ENCODE measurements around the gene CFAP43. TPM values are rescaled to one million over a fixed set of nuclear protein-coding genes. Genes with fewer than 3 reads are reported as not detected.

The CFAP43 gene
- total and polyA plus RNA-seq, 7 donors = 0.22 to 0.83 (median 0.55) TPM; not detected in 1

DNA sequence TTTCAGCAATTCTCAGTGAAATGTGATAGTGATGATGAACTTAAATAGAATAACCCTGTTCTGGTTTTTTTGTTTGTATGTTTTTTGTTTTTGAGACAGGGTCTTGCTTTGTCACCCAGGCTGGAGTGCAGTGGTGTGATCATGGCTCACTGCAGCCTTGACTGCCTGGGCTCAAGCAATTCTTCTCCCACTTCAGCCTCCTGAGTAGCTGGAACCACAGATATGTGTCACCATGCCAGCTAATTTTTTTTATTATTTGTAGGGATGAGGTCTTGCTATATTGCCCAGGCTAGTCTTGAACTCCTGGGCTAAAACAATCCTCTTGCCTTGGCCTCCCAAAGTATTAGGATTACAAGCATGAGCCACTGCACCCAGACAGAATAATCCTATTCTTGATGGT, 132.2 kb downstream of the CFAP43 start:
- H3K4me1 ChIP-seq = no peaks in the 10 kb centered on the region
- no peaks in the 10 kb centered on the region for H3K27me3 ChIP-seq
- TF ChIP-seq POLR2A (IDR thresholded peaks at IDR 0.05) = no peak
- TF ChIP-seq POLR2AphosphoS5 (IDR thresholded peaks at IDR 0.05) = no peak
- TF ChIP-seq EP300 (IDR thresholded peaks at IDR 0.05) = no peak
- TF ChIP-seq, protein P1, sequence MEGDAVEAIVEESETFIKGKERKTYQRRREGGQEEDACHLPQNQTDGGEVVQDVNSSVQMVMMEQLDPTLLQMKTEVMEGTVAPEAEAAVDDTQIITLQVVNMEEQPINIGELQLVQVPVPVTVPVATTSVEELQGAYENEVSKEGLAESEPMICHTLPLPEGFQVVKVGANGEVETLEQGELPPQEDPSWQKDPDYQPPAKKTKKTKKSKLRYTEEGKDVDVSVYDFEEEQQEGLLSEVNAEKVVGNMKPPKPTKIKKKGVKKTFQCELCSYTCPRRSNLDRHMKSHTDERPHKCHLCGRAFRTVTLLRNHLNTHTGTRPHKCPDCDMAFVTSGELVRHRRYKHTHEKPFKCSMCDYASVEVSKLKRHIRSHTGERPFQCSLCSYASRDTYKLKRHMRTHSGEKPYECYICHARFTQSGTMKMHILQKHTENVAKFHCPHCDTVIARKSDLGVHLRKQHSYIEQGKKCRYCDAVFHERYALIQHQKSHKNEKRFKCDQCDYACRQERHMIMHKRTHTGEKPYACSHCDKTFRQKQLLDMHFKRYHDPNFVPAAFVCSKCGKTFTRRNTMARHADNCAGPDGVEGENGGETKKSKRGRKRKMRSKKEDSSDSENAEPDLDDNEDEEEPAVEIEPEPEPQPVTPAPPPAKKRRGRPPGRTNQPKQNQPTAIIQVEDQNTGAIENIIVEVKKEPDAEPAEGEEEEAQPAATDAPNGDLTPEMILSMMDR (IDR thresholded peaks at IDR 0.05) = no peak
- H3K36me3 ChIP-seq = no peaks in the 10 kb centered on the region
- DNase-seq = no peak
- intact Hi-C loops (cut with DNase I) = no loop called here
- no peak overlapping the region for H3K4me3 ChIP-seq
- H3K9me3 ChIP-seq = no peaks in the 10 kb centered on the region
- H3K27ac ChIP-seq = no peak overlapping the region

DNA sequence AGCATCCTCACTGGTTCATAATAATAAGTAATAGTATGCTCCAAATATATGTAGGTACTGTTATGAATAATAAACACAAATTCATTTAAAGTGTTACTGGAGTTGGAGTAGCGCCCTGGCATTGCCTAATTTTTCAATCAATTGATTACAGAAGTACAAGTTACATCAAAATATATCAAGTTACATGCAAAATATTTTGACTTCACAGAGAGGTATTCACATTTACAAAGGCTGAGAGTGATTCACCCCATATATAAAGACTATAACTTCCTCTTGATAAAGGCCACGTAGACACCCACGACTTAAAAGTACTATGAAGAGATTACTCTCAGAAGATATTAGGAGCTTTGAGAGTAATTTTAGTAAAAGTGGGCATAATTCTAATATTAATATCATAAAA, 132.9 kb downstream of the CFAP43 start:
- TF ChIP-seq POLR2AphosphoS5 (IDR thresholded peaks at IDR 0.05) = no peak
- TF ChIP-seq POLR2A (IDR thresholded peaks at IDR 0.05) = no peak
- TF ChIP-seq, protein P1 (IDR thresholded peaks at IDR 0.05) = no peak
- no peak for TF ChIP-seq EP300 (IDR thresholded peaks at IDR 0.05)
- WGBS, 2 donors = 83 to 84% methylated on average over 3 of the region's 3 CpGs
- intact Hi-C loops (cut with DNase I) = no loop called here
- no peak for DNase-seq
- no peaks in the 10 kb centered on the region for H3K27me3 ChIP-seq
- H3K27ac ChIP-seq = no peak overlapping the region
- no peaks in the 10 kb centered on the region for H3K36me3 ChIP-seq
- H3K9me3 ChIP-seq = no peaks in the 10 kb centered on the region
- H3K4me1 ChIP-seq = no peaks in the 10 kb centered on the region
- no peak overlapping the region for H3K4me3 ChIP-seq

DNA sequence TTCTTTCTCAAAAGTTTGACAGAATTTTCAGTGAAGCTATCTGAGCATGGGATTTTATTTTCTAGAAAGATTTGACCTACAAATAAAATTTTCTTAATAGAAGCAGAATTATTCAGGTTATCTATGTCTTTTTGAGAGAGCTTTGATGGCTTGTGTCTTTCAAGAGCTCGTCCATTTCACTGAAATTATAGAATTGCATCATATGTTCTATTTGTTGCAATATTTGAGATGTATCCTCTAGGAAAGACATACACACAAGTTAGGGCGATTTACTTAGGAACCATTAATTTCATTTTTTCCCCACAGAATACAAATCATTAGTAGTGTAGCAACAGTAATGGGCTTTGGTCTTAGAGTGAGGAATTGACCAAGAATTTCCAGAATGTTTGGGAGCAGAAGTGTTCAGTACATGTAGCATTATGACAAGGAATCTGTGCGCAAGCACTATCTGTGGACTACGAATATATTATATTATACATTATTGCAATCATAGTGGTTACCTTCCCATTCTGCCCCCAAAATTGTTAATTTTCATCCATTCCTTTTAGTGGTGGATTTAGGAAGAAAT, 133.7 kb downstream of the CFAP43 start:
- Histone ChIP-seq H3K27me3 (no peaks in the 10 kb centered on the region), H3K27ac (no peak overlapping the region), H3K9me3 (no peaks in the 10 kb centered on the region), H3K4me1 (no peaks in the 10 kb centered on the region), H3K4me3 (no peak overlapping the region), H3K36me3 (no peaks in the 10 kb centered on the region)
- intact Hi-C loops (cut with DNase I) = no loop called here
- DNase-seq = no peak
- no peak for TF ChIP-seq POLR2A (IDR thresholded peaks at IDR 0.05)
- no peak for TF ChIP-seq POLR2AphosphoS5 (IDR thresholded peaks at IDR 0.05)
- TF ChIP-seq EP300 (IDR thresholded peaks at IDR 0.05) = no peak
- TF ChIP-seq, protein P1 (IDR thresholded peaks at IDR 0.05) = no peak
- 93 to 97% methylated on average over 4 of the region's 4 CpGs for WGBS, 2 donors

DNA sequence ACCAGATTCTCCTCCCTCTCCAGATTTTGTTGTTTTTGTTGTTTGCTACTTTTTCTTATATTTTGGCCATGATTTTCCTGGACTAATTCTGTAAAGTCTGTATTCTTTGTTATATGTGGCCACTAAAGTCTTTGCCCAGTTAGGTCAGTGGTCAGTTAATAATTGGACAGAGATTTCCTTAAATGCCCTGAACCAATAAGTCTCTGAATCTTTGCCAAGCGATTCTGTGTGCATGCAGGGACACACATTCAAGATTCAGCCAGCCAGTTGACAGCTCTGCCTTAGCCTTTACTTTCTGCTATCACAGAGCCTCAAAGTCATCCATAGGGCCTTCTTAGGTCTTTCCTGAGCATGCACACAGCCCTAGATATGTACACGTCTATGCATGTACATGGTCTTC, 135.5 kb downstream of the CFAP43 start:
- Histone ChIP-seq H3K9me3 (no peaks in the 10 kb centered on the region), H3K4me3 (no peak overlapping the region), H3K36me3 (no peaks in the 10 kb centered on the region), H3K4me1 (no peaks in the 10 kb centered on the region), H3K27me3 (no peaks in the 10 kb centered on the region), H3K27ac (no peak overlapping the region)
- intact Hi-C loops (cut with DNase I) = no loop called here
- no peak for DNase-seq
- TF ChIP-seq EP300 (IDR thresholded peaks at IDR 0.05) = no peak
- TF ChIP-seq, protein P1 (IDR thresholded peaks at IDR 0.05) = no peak
- TF ChIP-seq POLR2A (IDR thresholded peaks at IDR 0.05) = no peak
- TF ChIP-seq POLR2AphosphoS5 (IDR thresholded peaks at IDR 0.05) = no peak
- WGBS, 2 donors = 92 to 97% methylated on average over 2 of the region's 2 CpGs

DNA sequence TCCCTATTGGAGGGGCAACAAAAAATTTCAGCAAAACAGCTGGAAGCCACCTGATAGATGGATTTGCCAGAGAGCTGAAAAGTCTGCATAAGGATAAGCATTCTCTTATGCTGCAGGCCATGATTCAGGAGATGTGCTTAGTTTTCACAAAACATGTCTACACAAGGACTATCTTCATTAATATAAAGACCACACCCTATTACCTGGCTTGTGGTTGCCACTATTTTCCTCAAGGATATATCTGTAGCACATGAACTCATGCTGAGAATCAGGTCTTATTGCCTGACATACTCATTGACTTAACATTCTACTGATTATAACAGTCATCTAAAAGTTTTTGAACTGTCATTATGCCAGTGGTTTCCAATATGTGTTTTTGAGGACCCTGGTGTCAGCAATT, 139.4 kb downstream of the CFAP43 start:
- no peak overlapping the region for H3K27ac ChIP-seq
- H3K36me3 ChIP-seq = no peaks in the 10 kb centered on the region
- H3K9me3 ChIP-seq = no peaks in the 10 kb centered on the region
- H3K27me3 ChIP-seq = no peaks in the 10 kb centered on the region
- no peak overlapping the region for H3K4me3 ChIP-seq
- TF ChIP-seq, protein P1 (IDR thresholded peaks at IDR 0.05) = no peak
- TF ChIP-seq POLR2AphosphoS5 (IDR thresholded peaks at IDR 0.05) (no peak), POLR2A (IDR thresholded peaks at IDR 0.05) (no peak), EP300 (IDR thresholded peaks at IDR 0.05) (no peak)
- no peak for DNase-seq
- H3K4me1 ChIP-seq = no peaks in the 10 kb centered on the region
- intact Hi-C loops (cut with DNase I) = no loop called here

Measured in sigmoid colon (tissue), 7 donors.